D341Med (cell line): ENCODE measurements around the gene RHBDL1.

Source experiments
- DNase-seq: peaks from one replicate; pipeline ENCODE4 v3.0.0; 2012; ENCODE audit warnings: low spot score

RHBDL1 gene

GRCh38 chr16:674968-675883, at the start of gene RHBDL1:
RHBDL1 (plus strand) TSS chr16:675671; CDS start chr16:675791, 120 bp downstream.
- DNase-seq, result no peak

GRCh38 chr16:625977-626765, 49.3 kb upstream of the RHBDL1 start:
- no peak for DNase-seq

- DNase-seq, result no peak
Observed at GRCh38 chr16:626787-627453, 48.6 kb upstream of the RHBDL1 start.

GRCh38 chr16:627454-628239, 47.8 kb upstream of the RHBDL1 start:
- no peak for DNase-seq

- no peak for DNase-seq
Observed at GRCh38 chr16:628321-629061, 47.0 kb upstream of the RHBDL1 start.

- DNase-seq, result peak; percentile 43
Observed at GRCh38 chr16:629185-629832, 46.2 kb upstream of the RHBDL1 start.

GRCh38 chr16:629833-630248, 45.6 kb upstream of the RHBDL1 start:
- DNase-seq, result peak; percentile 40

- DNase-seq, result no peak
Observed at GRCh38 chr16:630249-630814, 45.1 kb upstream of the RHBDL1 start.

- DNase-seq, result peak; percentile 42
Observed at GRCh38 chr16:630815-631405, 44.6 kb upstream of the RHBDL1 start, which contains the start of gene WFIKKN1. WFIKKN1 (plus strand) TSS chr16:630985; CDS start chr16:631254, 269 bp downstream.

GRCh38 chr16:631808-632358, 43.6 kb upstream of the RHBDL1 start:
- DNase-seq, result no peak

- no peak for DNase-seq
Observed at GRCh38 chr16:632486-633335, 42.8 kb upstream of the RHBDL1 start.

- no peak for DNase-seq
Observed at GRCh38 chr16:633336-634050, 42.0 kb upstream of the RHBDL1 start.

- DNase-seq, result no peak
Observed at GRCh38 chr16:634051-634670, 41.3 kb upstream of the RHBDL1 start.

- DNase-seq, result no peak
Observed at GRCh38 chr16:634996-635395, 40.5 kb upstream of the RHBDL1 start.

- no peak for DNase-seq
Observed at GRCh38 chr16:635573-636205, 39.8 kb upstream of the RHBDL1 start.

GRCh38 chr16:636206-637080, 39.0 kb upstream of the RHBDL1 start, which contains the start of gene METTL26:
METTL26 (minus strand) TSS chr16:636305; CDS start chr16:636290, 15 bp downstream.
- peak; percentile 93 for DNase-seq
